Measurements from ENCODE around the gene C1QTNF5. TPM values are rescaled to one million over a fixed set of nuclear protein-coding genes. Genes with fewer than 3 reads are reported as not detected.
A peak's percentile ranks its signal among the peaks of the same experiment; 100 is the strongest.

Gene C1QTNF5
- total RNA-seq, 4 donors from 2014 or later = 13.0 to 46.4 (median 27.8) TPM

DNA sequence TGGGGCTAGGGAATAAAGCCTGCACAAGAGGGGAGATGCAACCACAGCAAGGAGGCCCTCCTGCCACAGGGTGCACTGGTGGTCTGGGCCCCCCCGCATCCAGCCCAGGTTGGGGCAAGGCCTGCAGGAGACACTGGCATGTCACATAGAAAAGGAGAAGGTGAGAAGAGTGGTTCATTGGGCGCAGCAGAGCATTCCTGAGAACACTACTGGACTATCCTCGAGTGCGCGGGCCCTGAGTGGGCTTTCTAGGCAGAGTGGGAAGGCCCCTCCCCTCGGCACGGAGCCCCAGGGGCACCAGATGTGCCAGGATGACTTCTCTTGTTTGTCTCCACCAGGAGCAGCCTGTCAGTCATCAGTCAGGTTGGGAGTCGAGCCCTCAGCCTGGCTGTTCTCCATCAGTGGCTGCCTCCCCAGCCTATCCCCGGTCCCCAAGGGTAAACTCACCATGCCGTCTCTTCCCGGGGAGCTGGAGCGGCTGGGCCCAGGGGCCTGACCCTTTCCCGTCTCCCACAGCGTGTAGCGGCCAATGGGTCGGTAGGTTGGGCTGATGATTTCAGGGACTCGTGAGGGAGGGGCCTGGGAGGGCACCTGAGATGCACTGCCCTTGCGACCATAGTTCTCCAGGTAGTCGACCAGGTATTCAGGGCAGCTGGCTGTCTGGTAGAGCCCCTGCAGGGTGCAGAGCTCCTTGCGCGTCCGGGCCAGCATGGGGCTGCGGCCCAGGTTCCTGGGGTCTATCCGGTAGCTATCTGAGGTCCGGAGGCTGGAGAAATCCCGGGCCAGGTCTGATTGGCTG, 31.8 kb upstream of the C1QTNF5 start:
- TF ChIP-seq POLR2A (IDR thresholded peaks at IDR 0.05) = no peak
- TF ChIP-seq, protein P1, sequence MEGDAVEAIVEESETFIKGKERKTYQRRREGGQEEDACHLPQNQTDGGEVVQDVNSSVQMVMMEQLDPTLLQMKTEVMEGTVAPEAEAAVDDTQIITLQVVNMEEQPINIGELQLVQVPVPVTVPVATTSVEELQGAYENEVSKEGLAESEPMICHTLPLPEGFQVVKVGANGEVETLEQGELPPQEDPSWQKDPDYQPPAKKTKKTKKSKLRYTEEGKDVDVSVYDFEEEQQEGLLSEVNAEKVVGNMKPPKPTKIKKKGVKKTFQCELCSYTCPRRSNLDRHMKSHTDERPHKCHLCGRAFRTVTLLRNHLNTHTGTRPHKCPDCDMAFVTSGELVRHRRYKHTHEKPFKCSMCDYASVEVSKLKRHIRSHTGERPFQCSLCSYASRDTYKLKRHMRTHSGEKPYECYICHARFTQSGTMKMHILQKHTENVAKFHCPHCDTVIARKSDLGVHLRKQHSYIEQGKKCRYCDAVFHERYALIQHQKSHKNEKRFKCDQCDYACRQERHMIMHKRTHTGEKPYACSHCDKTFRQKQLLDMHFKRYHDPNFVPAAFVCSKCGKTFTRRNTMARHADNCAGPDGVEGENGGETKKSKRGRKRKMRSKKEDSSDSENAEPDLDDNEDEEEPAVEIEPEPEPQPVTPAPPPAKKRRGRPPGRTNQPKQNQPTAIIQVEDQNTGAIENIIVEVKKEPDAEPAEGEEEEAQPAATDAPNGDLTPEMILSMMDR (IDR thresholded peaks at IDR 0.05) = no peak
- Histone ChIP-seq H3K27me3 (no peaks in the 10 kb centered on the region), H3K9me3 (no peaks in the 10 kb centered on the region), H3K27ac (peak overlapping the region in 1 of 3 donors; percentile 8), H3K4me3 (replicated peaks in 1 of 3) (no peak overlapping the region), H3K4me1 (peaks cover 50 to 67% of the 10 kb centered on the region in 2 donors), H3K36me3 (no peaks in the 10 kb centered on the region)
- WGBS, 2 donors = 86 to 93% methylated on average over 19 to 20 of the region's 26 CpGs
- no peak for DNase-seq
- intact Hi-C loops (cut with DNase I) = no loop called here

GRCh38 chr11:119371778-119372182, 31.1 kb upstream of the C1QTNF5 start:
- H3K9me3 ChIP-seq = no peaks in the 10 kb centered on the region
- no peak overlapping the region for H3K4me3 ChIP-seq (replicated peaks in 1 of 3)
- no peaks in the 10 kb centered on the region for H3K27me3 ChIP-seq
- H3K36me3 ChIP-seq = no peaks in the 10 kb centered on the region
- no peak for TF ChIP-seq POLR2A (IDR thresholded peaks at IDR 0.05)
- TF ChIP-seq, protein P1 (IDR thresholded peaks at IDR 0.05) = peak in 3 of 6 experiments; percentile 18 to 32 (median 27)
- peak; percentile 28 to 32 for DNase-seq
- H3K4me1 ChIP-seq = peaks cover 46 to 65% of the 10 kb centered on the region in 2 donors
- H3K27ac ChIP-seq = peak overlapping the region in 2 of 3 donors; percentile 8 to 68
- WGBS, 2 donors = 68 to 75% methylated on average over 8 of the region's 8 CpGs
- intact Hi-C loops (cut with DNase I) = no loop called here

- Histone ChIP-seq H3K4me3 (replicated peaks in 1 of 3) (no peak overlapping the region), H3K27me3 (no peaks in the 10 kb centered on the region), H3K27ac (peak overlapping the region; percentile 57 to 70 (median 68)), H3K9me3 (no peaks in the 10 kb centered on the region), H3K4me1 (peaks cover 40 to 59% of the 10 kb centered on the region in 2 donors), H3K36me3 (no peaks in the 10 kb centered on the region)
- no peak for TF ChIP-seq POLR2A (IDR thresholded peaks at IDR 0.05)
- TF ChIP-seq, protein P1 (IDR thresholded peaks at IDR 0.05) = no peak
- DNase-seq = no peak
- intact Hi-C loops (cut with DNase I) = no loop called here
- 55 to 65% methylated on average over 7 of the region's 8 CpGs for WGBS, 2 donors
Measured at GRCh38 chr11:119371067-119371601, 30.5 kb upstream of the C1QTNF5 start.

DNA sequence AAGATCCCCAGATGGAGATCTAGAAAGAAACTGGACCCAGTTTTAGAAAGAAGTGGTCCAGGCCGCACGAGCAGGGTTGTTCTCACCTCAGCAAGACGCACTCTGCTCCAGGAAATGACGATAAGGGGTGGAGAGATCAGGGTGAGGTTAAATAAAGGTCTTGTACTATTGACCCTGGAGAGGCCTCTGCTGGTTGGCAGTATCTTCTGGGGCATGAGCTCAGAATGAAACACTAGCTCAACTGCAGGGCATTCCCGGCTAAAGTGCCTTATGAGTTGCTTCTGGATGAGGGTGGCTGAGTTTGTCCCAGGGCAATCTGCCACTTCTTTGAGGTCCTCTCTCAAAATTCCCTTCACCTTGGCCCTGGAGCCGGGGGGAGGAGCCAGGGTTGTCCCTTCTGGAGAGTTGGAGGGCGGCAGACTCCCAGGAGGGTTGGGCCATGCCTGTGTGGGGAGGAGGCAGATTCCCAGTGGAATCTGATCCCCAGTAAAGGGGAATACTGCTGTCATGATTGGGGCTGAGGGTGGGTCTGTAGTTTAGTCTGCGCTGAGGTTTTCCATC, 29.9 kb upstream of the C1QTNF5 start:
- Histone ChIP-seq H3K9me3 (no peaks in the 10 kb centered on the region), H3K27me3 (no peaks in the 10 kb centered on the region), H3K4me3 (replicated peaks in 1 of 3) (no peak overlapping the region), H3K27ac (peak overlapping the region; percentile 57 to 70 (median 68)), H3K36me3 (no peaks in the 10 kb centered on the region), H3K4me1 (peaks cover 35 to 53% of the 10 kb centered on the region in 2 donors)
- peak; percentile 84 to 88 for DNase-seq
- WGBS, 2 donors = 36 to 38% methylated on average over 8 of the region's 8 CpGs
- TF ChIP-seq POLR2A (IDR thresholded peaks at IDR 0.05) = peak in 1 of 2 donors; percentile 38
- TF ChIP-seq, protein P1 (IDR thresholded peaks at IDR 0.05) = no peak
- intact Hi-C loops (cut with DNase I) = no loop called here
